GM23338 (cell line): Measurements from ENCODE around the gene CYP26B1. TPM values are rescaled to one million over a fixed set of nuclear protein-coding genes. Genes with fewer than 3 reads are reported as not detected.

Experiments used
- ATAC-seq: fragments of 200-7000 bp; cut with Tn5 transposase; 3 replicates; pipeline ENCODE4 v1.9.1; 2020
- DNase-seq: peaks from one replicate; pipeline ENCODE4 v3.0.0-alpha.2; 2015; ENCODE audit warnings: low spot score
- H2AFZ ChIP-seq: fragments of 200-600 bp; sonication (generic); 2 replicates; pipeline ENCODE4 v1.8.0; 2016; ENCODE audit warnings: antibody characterized with exemption, mild to moderate bottlenecking, moderate library complexity
- H3F3A ChIP-seq: fragments of 200-600 bp; sonication (generic); replicated peaks from 2 replicates; pipeline ENCODE4 v1.8.0; 2017; ENCODE audit warnings: antibody characterized with exemption, mixed run types, low read depth
- H3K27ac ChIP-seq: fragments of 200-600 bp; sonication (generic); 2 replicates; pipeline ENCODE4 v1.6.1; 2016; ENCODE audit warnings: low read depth
- H3K27me3 ChIP-seq: fragments of 200-600 bp; sonication (generic); 2 replicates; pipeline ENCODE4 v1.8.0; 2016; ENCODE audit warnings: mild to moderate bottlenecking, mixed run types, moderate library complexity; ENCODE audit not compliant: insufficient read depth
- H3K36me3 ChIP-seq: fragments of 200-600 bp; sonication (generic); 2 replicates; pipeline ENCODE4 v1.8.0; 2016; ENCODE audit warnings: mild to moderate bottlenecking; ENCODE audit not compliant: insufficient read depth
- H3K4me1 ChIP-seq: fragments of 200-600 bp; sonication (generic); 2 replicates; pipeline ENCODE4 v1.8.0; 2016; ENCODE audit warnings: mild to moderate bottlenecking, moderate library complexity; ENCODE audit not compliant: insufficient read depth
- H3K4me2 ChIP-seq: fragments of 200-600 bp; sonication (generic); 2 replicates; pipeline ENCODE4 v1.7.1; 2017; ENCODE audit warnings: mixed run types
- H3K4me3 ChIP-seq: fragments of 200-600 bp; sonication (generic); 2 replicates; pipeline ENCODE4 v1.6.1; 2016; ENCODE audit warnings: mixed run types
- H3K79me2 ChIP-seq: fragments of 200-600 bp; sonication (generic); replicated peaks from 2 replicates; pipeline ENCODE4 v1.8.0; 2017; ENCODE audit warnings: mild to moderate bottlenecking; ENCODE audit not compliant: insufficient read depth
- H3K9me2 ChIP-seq: fragments of 200-600 bp; sonication (generic); 2 replicates; pipeline ENCODE4 v1.8.0; 2017; ENCODE audit not compliant: insufficient read depth
- H4K20me1 ChIP-seq: fragments of 200-600 bp; sonication (generic); replicated peaks from 2 replicates; pipeline ENCODE4 v1.8.0; 2017; ENCODE audit warnings: mild to moderate bottlenecking; ENCODE audit not compliant: insufficient read depth
- H3K27ac Mint-ChIP-seq: 2 replicates; pipeline ENCODE4 v1.8.0; 2020; ENCODE audit warnings: inconsistent platforms, mild to moderate bottlenecking, moderate library complexity, mixed read lengths
- H3K27me3 Mint-ChIP-seq: 3 replicates; pipeline ENCODE4 v1.8.0; 2022; ENCODE audit warnings: low read depth, mild to moderate bottlenecking, moderate library complexity, mixed read lengths, inconsistent platforms; ENCODE audit not compliant: insufficient read depth, poor library complexity
- H3K36me3 Mint-ChIP-seq: 3 replicates; pipeline ENCODE4 v1.8.0; 2021; ENCODE audit warnings: low read depth, mild to moderate bottlenecking, inconsistent platforms, moderate library complexity, mixed read lengths
- H3K4me1 Mint-ChIP-seq: 3 replicates; pipeline ENCODE4 v1.8.0; 2020; ENCODE audit warnings: mild to moderate bottlenecking, inconsistent platforms, mixed read lengths
- H3K4me3 Mint-ChIP-seq: 3 replicates; pipeline ENCODE4 v1.8.0; 2021; ENCODE audit warnings: moderate library complexity, mild to moderate bottlenecking, inconsistent platforms, mixed read lengths
- H3K9me3 Mint-ChIP-seq: 3 replicates; pipeline ENCODE4 v1.8.0; 2020; ENCODE audit warnings: moderate library complexity, mild to moderate bottlenecking, inconsistent platforms, mixed read lengths
- CREB1 ChIP-seq: fragments of 250-450 bp; sonication (Bioruptor Pico); IDR thresholded peaks from 2 replicates; pipeline ENCODE4 v1.5.0; 2020; ENCODE audit warnings: low read depth, mild to moderate bottlenecking, moderate library complexity
- EZH2 ChIP-seq: fragments of 200-600 bp; sonication (generic); IDR thresholded peaks from one replicate; pipeline ENCODE4 v1.8.0; 2017; ENCODE audit warnings: antibody characterized with exemption, mild to moderate bottlenecking, low read depth; ENCODE audit not compliant: unreplicated experiment
- EZH2phosphoT487 ChIP-seq: fragments of 200-600 bp; sonication (generic); IDR thresholded peaks from one replicate; pipeline ENCODE4 v1.8.1; 2018; ENCODE audit warnings: antibody characterized with exemption; ENCODE audit not compliant: unreplicated experiment
- JUNB ChIP-seq: IDR thresholded peaks from one replicate; pipeline ENCODE4 v1.6.1; 2016; ENCODE audit warnings: antibody characterized with exemption; ENCODE audit not compliant: unreplicated experiment
- NANOG ChIP-seq: IDR thresholded peaks from 2 replicates; pipeline ENCODE4 v1.6.1; 2016; ENCODE audit warnings: antibody characterized with exemption, borderline replicate concordance
- POLR2AphosphoS5 ChIP-seq: IDR thresholded peaks from 2 replicates; pipeline ENCODE4 v1.6.1; 2016; ENCODE audit warnings: antibody characterized with exemption, low read depth
- REST ChIP-seq: IDR thresholded peaks from one replicate; pipeline ENCODE4 v1.6.1; 2018; ENCODE audit warnings: antibody characterized with exemption; ENCODE audit not compliant: unreplicated experiment
- ZNF114 ChIP-seq: fragments of 250-450 bp; sonication (Bioruptor Pico); IDR thresholded peaks from 2 replicates; pipeline ENCODE4 v1.5.0; 2020; ENCODE audit warnings: mild to moderate bottlenecking, moderate library complexity
- ZNF331 ChIP-seq: fragments of 250-450 bp; sonication (Bioruptor Pico); IDR thresholded peaks from 2 replicates; pipeline ENCODE4 v1.5.0; 2020; ENCODE audit warnings: low read depth, mild to moderate bottlenecking, moderate library complexity
- ZNF462 ChIP-seq: fragments of 250-450 bp; sonication (Bioruptor Pico); IDR thresholded peaks from 2 replicates; pipeline ENCODE4 v1.5.0; 2020; ENCODE audit warnings: mild to moderate bottlenecking, moderate library complexity
- polyA plus RNA-seq: library from polyadenylated mRNA; unstranded; fragments of >200 nt; fragmentation: Nextera tagmentation; extraction: Ambion mirVana; gene quantifications from 2 replicates; pipeline ENCODE4 v1.2.1, GENCODE V29; 2016
- total RNA-seq: library from RNA; depleted of rRNA; stranded (reverse); fragments of >200 nt; shearing (Covaris generic); gene quantifications from 2 replicates; pipeline ENCODE4 v1.2.3, GENCODE V29; 2014
- TF ChIP-seq, protein P1 (sequence below), 2 experiments: fragments of 200-600 bp in 1 of 2; sonication (generic) in 1 of 2; conservative IDR thresholded peaks; 2 replicates each; pipeline versions ENCODE4 v1.5.1 to v1.6.1; 2016 to 2017; ENCODE audit warnings: antibody characterized with exemption in 2 of 2, low read depth in 2 of 2, mild to moderate bottlenecking in 2 of 2, moderate library complexity in 1 of 2
- TF ChIP-seq, protein P2 (sequence below): IDR thresholded peaks from 2 replicates; pipeline ENCODE4 v1.6.1; 2016; ENCODE audit warnings: antibody characterized with exemption

The CYP26B1 gene
- total and polyA plus RNA-seq, 2 experiments from 2014 or later, result 0.05 to 0.31 TPM

DNA sequence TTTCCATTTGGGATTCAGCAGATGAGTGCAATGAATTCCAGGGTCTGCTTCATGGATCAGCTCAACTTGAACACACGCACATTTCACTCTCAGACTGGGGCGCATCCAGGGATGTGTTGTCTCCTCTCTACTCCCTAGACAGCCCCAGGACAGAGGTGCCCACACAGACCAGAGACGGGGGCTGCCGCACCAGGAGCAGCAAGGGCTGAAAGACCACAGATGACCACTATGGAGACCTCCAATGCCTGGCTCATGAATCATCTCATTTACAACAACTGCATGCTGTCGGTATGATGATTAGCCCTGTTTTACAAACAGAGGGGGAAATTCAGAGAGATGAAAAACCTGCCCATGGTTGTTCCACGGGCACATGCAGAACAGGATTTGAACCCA, 63.1 kb downstream of the CYP26B1 start (continued):
- TF ChIP-seq ZNF331 (CRISPR knock-in tag) (no peak), CREB1 (CRISPR knock-in tag) (no peak), ZNF462 (no peak)

DNA sequence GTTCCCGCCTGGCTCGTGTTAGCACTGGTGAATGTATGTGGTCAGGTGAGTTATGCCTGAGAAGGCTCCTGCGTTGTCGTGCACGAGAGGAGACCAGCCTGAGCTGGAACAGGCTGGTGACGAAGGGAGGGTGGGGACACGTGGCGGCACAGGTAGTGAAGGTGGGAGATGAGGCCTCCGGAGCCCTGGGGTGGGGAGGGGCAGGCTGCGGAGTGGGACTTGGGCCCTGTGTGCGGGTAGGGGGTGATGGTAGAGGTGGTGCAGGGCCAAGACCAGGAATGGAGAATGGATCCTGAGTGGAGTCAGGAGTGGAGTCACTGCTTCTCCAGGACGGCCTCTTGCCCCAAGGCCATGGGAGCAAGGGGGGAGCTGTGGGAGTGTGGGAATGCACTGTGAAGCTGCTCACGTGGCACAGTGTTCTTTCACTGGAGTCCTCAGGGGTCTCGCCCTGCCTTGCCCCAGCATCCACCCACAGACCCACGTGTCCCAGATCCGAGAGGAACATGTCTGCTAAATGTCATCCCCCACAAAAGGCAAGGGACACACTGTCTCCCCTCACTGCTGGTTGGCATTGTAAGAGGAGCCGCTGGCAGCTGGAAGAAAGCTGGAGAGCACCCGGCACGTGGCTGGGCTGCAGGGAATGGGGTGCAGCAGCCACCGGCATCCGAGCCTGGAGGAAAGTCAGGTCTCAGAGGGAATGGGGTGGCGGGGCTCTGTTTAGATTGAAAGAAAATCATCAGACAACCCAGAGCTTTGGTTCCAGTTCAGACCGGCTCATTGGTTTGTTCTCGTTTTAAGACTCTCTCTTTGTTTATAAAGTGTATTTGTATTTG, 63.7 kb downstream of the CYP26B1 start:
- H3K4me3 Mint-ChIP-seq, result no peak overlapping the region
- H3K27me3 Mint-ChIP-seq, result peaks cover 4% of the 10 kb centered on the region
- no peak overlapping the region for H3K27ac ChIP-seq
- no peaks in the 10 kb centered on the region for H4K20me1 ChIP-seq
- H2AFZ ChIP-seq, result no peak overlapping the region
- H3F3A ChIP-seq, result no peaks in the 10 kb centered on the region
- H3K27me3 ChIP-seq, result no peaks in the 10 kb centered on the region
- H3K9me2 ChIP-seq, result no peaks in the 10 kb centered on the region
- H3K79me2 ChIP-seq, result no peaks in the 10 kb centered on the region
- no peak overlapping the region for H3K4me3 ChIP-seq
- DNase-seq (no peak), ATAC-seq (no peak)
- no peak overlapping the region for H3K27ac Mint-ChIP-seq
- no peaks in the 10 kb centered on the region; the same call in 2 of the 3 replicates for H3K4me1 Mint-ChIP-seq
- no peaks in the 10 kb centered on the region; the same call in 2 of the 3 replicates for H3K36me3 Mint-ChIP-seq
- peaks cover 28% of the 10 kb centered on the region for H3K9me3 Mint-ChIP-seq
- H3K4me1 ChIP-seq, result no peaks in the 10 kb centered on the region
- no peaks in the 10 kb centered on the region; the same call in 1 of the 2 replicates for H3K36me3 ChIP-seq
- H3K4me2 ChIP-seq, result no peak overlapping the region
- TF ChIP-seq EZH2phosphoT487 (no peak), JUNB (no peak), REST (no peak), NANOG (no peak), ZNF114 (no peak), EZH2 (no peak), CREB1 (CRISPR knock-in tag) (no peak), POLR2AphosphoS5 (no peak)
- TF ChIP-seq, protein P1, sequence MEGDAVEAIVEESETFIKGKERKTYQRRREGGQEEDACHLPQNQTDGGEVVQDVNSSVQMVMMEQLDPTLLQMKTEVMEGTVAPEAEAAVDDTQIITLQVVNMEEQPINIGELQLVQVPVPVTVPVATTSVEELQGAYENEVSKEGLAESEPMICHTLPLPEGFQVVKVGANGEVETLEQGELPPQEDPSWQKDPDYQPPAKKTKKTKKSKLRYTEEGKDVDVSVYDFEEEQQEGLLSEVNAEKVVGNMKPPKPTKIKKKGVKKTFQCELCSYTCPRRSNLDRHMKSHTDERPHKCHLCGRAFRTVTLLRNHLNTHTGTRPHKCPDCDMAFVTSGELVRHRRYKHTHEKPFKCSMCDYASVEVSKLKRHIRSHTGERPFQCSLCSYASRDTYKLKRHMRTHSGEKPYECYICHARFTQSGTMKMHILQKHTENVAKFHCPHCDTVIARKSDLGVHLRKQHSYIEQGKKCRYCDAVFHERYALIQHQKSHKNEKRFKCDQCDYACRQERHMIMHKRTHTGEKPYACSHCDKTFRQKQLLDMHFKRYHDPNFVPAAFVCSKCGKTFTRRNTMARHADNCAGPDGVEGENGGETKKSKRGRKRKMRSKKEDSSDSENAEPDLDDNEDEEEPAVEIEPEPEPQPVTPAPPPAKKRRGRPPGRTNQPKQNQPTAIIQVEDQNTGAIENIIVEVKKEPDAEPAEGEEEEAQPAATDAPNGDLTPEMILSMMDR (conservative IDR thresholded peaks at IDR 0.05; ENCODE audit: low read depth in 2 of 2), result no peak
- TF ChIP-seq, protein P2, sequence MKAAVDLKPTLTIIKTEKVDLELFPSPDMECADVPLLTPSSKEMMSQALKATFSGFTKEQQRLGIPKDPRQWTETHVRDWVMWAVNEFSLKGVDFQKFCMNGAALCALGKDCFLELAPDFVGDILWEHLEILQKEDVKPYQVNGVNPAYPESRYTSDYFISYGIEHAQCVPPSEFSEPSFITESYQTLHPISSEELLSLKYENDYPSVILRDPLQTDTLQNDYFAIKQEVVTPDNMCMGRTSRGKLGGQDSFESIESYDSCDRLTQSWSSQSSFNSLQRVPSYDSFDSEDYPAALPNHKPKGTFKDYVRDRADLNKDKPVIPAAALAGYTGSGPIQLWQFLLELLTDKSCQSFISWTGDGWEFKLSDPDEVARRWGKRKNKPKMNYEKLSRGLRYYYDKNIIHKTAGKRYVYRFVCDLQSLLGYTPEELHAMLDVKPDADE, result no peak
